Cardiac septum (tissue), 1 donor: ENCODE measurements around the gene IGF2R. TPM values are rescaled to one million over a fixed set of nuclear protein-coding genes. Genes with fewer than 3 reads are reported as not detected.
"Not testable (repeated sequence)": the region's sequence is repeated elsewhere in the genome, so short reads cannot be mapped to it uniquely, and the experiment has no call there.

Experiments
- DNase-seq: peaks from one replicate; pipeline ENCODE4 v3.0.0-alpha.2; 2020; ENCODE audit warnings: low spot score
- intact Hi-C: fragments of 100-400 bp; cut with DNase I; formaldehyde crosslinking; loops from one replicate; pipeline ENCODE4 v1.14.0; 2022
- total RNA-seq: library from RNA; stranded (reverse); fragmentation: NEBNext Ultra II Directional; extraction: Animal tissue kit (Norgen Biotek cat#: 25700); gene quantifications from one replicate; pipeline ENCODE4 v1.2.1, GENCODE V29; 2021
- donor health status: DM: no; HTN: no; CAD: no.

IGF2R gene
- total RNA-seq, 1 donor from 2014 or later, result 54.6 TPM

- no peak for DNase-seq
- intact Hi-C loops, result no loop called here
Measured at GRCh38 chr6:160084198-160084776, 115.4 kb downstream of the IGF2R start.

DNA sequence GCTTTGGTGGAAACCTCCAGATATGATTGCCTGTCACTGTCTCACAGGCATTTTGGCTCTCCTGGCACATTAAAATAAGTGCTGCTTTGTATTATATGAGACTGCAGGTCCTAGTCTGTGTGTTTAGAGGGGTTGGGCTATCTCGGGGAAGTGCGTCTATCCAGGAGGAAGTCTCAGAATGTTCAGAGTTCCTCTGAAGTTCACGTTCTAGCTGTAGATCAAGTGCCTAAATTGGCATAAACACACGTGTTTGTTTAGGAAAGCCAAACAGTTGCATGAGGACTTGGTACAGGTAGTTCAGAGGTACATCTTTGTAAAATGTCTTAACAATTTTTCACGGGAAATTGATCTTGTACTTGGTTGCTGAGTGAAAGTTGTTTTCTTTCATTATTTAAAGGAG lies 116.3 kb downstream of the IGF2R start:
- DNase-seq, result no peak
- intact Hi-C loops, result no loop called here

- no peak for DNase-seq
- intact Hi-C loops, result no loop called here
Measured at GRCh38 chr6:160085713-160086505, 117.0 kb downstream of the IGF2R start.

DNA sequence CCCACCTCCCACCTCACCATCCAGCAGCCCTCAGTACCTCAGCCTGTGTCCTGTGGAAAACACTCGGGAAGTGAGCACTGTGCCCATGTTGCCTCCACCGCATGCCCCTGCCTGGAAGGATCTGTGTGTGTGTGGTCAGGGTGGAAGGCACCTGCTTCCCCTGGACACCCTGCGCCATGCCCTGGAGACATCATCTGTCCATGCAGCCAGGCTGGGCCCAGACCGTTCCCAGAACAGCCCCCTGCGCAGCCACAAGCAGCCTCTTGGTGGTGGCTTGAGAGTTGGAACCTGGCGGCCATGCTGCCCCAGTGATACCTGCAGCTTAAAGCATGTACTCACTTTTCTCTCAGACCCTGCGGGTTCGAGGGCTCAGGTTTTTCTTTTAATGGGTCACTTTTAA lies 117.9 kb downstream of the IGF2R start:
- no peak for DNase-seq
- intact Hi-C loops, result no loop called here

GRCh38 chr6:160088069-160088783 lies 119.3 kb downstream of the IGF2R start:
- intact Hi-C loops, result no loop called here
- DNase-seq, result no peak

GRCh38 chr6:160088784-160089533 lies 120.1 kb downstream of the IGF2R start:
- DNase-seq, result no peak
- intact Hi-C loops, result no loop called here

DNA sequence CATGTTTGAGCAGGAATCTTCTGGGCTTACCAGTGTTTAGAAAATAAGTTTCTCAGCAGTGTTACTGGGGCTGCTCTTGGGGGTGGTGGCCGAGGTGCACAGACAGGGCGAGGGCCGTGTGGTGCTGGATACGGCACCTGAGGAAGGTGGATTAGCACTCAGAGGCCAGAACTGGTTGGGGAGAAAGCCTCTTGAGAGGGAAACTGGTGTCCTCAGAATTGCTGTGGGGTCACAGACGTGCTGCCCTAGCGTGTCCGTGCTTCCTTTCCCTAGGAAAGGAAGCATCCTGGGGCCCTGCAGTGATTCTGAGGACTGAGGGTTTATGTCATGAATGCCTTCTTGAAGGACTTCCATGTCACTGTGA lies 120.6 kb downstream of the IGF2R start:
- no peak for DNase-seq
- intact Hi-C loops, result no loop called here

DNA sequence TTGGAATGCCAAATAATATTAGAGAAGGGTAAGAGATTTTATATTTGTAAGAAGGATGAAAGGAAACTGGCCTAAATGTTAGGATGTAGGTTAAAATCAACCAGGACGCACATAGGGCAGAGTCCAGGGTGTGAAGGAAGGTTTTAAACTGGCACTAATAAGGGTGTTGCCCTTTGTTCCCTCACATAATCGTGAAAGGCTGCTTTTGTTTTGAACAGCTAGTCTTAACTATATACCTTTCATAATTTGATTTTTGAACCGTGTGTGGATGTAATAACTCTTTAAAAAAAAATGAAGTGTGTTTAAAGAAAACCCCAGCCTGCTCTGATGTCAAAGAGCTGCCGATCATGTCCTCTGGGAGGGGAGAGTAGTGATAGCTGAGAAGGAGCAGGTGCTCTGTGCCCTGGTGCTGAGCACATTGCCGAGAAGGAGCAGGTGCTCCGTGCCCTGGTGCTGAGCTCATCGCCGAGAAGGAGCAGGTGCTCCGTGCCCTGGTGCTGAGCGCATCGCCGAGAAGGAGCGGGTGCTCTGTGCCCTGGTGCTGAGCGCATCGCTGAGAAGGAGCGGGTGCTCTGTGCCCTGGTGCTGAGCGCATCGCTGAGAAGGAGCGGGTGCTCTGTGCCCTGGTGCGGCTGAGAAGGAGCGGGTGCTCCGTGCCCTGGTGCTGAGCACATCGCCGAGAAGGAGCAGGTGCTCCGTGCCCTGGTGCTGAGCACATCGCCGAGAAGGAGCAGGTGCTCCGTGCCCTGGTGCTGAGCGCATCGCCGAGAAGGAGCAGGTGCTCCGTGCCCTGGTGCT lies 121.8 kb downstream of the IGF2R start:
- intact Hi-C loops, DNase-seq: not testable (repeated sequence)

DNA sequence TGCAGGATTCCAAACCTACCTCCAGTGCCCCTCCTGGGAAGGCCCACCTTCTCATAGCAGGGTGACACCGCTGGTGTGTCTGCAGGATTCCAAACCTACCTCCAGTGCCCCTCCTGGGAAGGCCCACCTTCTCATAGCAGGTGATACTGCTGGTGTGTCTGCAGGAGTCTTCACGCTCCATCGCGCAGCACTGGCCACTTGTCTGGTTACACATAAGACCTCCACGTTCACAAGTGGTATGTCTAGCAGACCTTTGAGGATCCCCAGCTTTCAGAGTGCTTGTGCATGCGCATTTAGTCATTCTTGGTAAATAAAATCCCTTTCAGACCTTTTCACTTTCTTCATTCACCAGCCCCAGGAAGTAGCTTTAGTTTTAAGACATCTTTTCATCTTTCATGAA lies 123.3 kb downstream of the IGF2R start:
- intact Hi-C loops, DNase-seq: not testable (repeated sequence)

DNA sequence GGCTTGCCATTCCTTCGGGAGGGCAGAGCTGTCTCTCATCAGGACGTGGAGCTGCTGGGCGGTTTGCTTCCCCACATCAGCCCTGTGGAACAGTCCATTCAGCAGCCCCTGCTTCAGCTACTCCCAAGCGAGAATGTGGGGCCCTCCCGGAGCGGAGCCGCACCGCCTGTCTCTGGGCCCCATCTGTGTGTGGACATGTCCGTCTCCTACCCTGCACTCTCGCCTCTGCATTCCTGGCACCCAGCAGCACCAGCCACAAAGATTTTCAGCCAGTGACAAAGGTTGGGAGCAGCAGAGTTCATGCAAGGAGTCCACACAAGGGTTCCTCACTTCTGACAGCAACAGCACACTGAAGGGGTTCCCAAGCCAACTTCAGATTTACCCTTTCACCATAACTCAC lies 123.7 kb downstream of the IGF2R start:
- intact Hi-C loops, result no loop called here
- DNase-seq, result no peak

DNA sequence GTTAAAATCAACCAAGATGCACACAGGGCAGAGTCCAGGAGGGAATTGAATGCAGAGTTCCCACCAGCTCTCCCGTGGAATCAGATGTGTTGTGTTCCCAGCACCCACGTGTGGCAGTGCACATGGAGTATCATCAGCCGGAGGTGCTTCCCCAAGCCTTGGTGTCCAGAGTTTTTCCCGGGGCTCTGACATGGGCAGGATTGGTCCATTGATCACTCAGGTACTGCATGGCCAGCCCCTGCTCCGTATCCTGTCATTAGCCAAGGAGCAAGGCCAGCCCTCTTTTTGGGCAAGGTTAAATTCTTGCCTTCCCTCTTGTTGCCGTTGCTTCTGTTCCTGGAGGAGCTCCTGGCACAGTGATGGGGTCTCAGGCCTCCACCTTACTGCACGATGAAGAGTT lies 124.2 kb downstream of the IGF2R start:
- no peak for DNase-seq
- intact Hi-C loops, result no loop called here

GRCh38 chr6:160093946-160094345 lies 125.1 kb downstream of the IGF2R start:
- no peak for DNase-seq
- intact Hi-C loops, result no loop called here

DNA sequence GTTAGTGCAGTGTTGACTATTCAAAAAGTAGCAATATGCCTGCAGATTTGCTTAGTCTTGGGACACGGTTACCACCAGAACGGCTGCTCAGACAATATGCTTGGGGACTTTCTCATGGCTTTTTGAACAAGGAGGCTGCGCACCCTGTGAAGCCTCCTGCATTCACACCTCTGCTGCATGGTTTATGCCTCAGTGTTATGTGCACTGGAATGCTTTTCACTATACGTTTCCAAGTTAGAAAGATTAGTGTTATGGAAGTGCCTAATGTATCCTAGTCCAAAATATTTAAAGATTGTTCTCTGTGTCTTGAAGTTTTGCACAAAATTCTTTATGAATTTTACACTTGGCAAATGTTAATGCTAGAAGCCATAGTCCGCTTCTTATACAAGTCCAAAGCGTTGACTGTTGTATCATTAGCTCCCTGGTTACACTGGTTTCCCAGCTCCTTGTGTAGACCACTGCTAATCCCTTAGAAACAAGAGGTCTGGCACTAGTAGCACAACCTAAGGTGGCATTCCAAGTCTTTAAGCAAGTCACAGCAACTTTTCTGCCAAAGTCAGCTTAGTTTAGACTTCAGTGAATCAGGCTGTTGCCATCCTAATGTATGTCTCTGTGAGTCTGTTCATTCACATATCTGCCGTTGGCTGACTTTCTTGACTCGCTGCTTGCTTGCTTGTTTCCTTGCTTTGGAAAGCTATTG lies 126.4 kb downstream of the IGF2R start:
- DNase-seq, result no peak
- intact Hi-C loops, result no loop called here

- DNase-seq, result peak; percentile 64
- intact Hi-C loops, result loop anchor here (5.0 kb wide), 1 partner anchor 239 kb away; no protein-coding TSS in a partner anchor
Measured at GRCh38 chr6:160101277-160102205, 132.7 kb downstream of the IGF2R start.

DNA sequence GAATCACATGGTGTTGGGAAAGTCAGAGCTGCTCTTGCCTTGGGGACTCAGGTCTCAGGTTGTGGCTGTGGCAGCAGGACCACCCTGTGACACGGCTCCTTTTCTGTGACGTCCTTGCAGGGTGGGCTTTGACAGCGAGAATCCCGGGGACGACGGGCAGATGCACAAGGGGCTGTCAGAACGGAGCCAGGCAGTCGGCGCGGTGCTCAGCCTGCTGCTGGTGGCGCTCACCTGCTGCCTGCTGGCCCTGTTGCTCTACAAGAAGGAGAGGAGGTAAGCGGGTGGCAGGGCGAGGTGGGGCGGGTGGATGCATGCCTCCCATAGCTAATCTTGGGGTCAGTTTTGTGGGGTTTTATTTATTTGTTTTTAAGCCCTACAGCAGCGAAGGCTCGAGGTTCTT lies 133.5 kb downstream of the IGF2R start:
- peak; percentile 35 for DNase-seq
- intact Hi-C loops, result loop anchor here (5.0 kb wide), 1 partner anchor 240 kb away; no protein-coding TSS in a partner anchor

DNA sequence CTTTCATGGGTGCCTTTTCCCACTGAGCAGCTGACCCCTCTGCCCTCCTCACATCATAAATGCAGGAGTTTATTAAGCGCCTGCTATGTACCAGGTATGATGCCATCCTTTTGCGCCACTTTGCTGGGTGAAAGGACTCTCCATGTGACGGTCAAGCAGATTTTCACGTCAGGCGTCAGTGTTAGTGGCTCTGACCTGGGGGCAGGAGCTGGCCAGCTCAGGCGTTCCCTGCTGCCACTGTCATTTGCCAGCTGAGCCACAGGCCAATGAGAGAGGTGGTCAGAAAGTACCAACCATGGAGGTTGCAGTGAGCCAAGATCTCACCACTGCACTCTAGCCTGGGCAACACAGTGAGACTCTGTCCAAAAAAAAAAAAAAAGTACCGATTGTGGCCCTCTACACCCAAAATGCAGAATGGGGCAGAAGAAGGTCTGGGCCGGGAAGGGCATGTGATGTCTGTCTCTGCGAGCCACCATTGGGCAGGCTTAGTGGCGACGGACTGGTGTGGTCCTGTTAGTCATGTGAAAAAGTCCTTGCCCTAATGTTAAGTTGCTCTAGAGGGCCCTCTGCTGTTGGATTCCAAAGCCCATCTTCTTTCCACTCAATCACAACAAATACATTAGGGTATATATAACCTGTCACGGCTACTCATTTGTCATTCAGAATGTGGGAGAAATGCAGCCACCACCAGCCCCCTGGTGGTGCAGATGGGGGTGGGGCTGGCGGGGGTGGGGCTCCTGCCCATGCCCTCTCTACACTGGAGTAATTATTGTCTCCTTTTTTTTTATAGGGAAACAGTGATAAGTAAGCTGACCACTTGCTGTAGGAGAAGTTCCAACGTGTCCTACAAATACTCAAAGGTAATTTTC lies 134.3 kb downstream of the IGF2R start:
- intact Hi-C loops, result loop anchor here (5.0 kb wide), 1 partner anchor 241 kb away; no protein-coding TSS in a partner anchor
- peak; percentile 44 for DNase-seq

- intact Hi-C loops, result loop anchor here (5.0 kb wide), 1 partner anchor 241 kb away; no protein-coding TSS in a partner anchor
- peak; percentile 41 for DNase-seq
Measured at GRCh38 chr6:160103825-160104100, 134.9 kb downstream of the IGF2R start.
